DND-41 (cell line): ENCODE measurements around the gene GNPTG.
A peak's percentile ranks its signal among the peaks of the same experiment; 100 is the strongest.

Experiments
- ATAC-seq: fragments of 200-7000 bp; cut with Tn5 transposase; 3 replicates; pipeline ENCODE4 v1.9.1; 2021; ENCODE audit warnings: low read depth; ENCODE audit not compliant: insufficient read depth
- DNase-seq: peaks from one replicate; pipeline ENCODE4 v3.0.0-alpha.2; 2020
- H2AFZ ChIP-seq: 2 replicates; pipeline ENCODE4 v1.6.0; 2012; ENCODE audit warnings: low read depth, low read length
- H3K27ac ChIP-seq: 2 replicates; pipeline ENCODE4 v1.5.1; 2012; ENCODE audit warnings: low read length, inconsistent platforms
- H3K27me3 ChIP-seq: fragments of 200-600 bp; sonication (generic); 2 replicates; pipeline ENCODE4 v1.6.0; 2012; ENCODE audit warnings: low read length, mild to moderate bottlenecking, inconsistent platforms; ENCODE audit not compliant: insufficient read depth, poor library complexity
- H3K36me3 ChIP-seq: 2 replicates; pipeline ENCODE4 v1.5.1; 2012; ENCODE audit warnings: low read length, inconsistent platforms; ENCODE audit not compliant: insufficient read depth
- H3K4me1 ChIP-seq: 2 replicates; pipeline ENCODE4 v1.5.1; 2012; ENCODE audit warnings: mild to moderate bottlenecking, low read length; ENCODE audit not compliant: insufficient read depth
- H3K4me2 ChIP-seq: 2 replicates; pipeline ENCODE4 v1.6.0; 2012; ENCODE audit warnings: mild to moderate bottlenecking, moderate library complexity, low read length, inconsistent platforms; ENCODE audit not compliant: insufficient read depth
- H3K4me3 ChIP-seq, 2 experiments: fragments of 200-600 bp in 1 of 2; shearing (Covaris generic) in 1 of 2; 2 replicates each; pipeline ENCODE4 v1.5.1; 2012 to 2016; ENCODE audit warnings: inconsistent platforms in 2 of 2, low read length in 2 of 2, mild to moderate bottlenecking in 2 of 2, low read depth in 1 of 2, moderate library complexity in 1 of 2
- H3K79me2 ChIP-seq: 2 replicates; pipeline ENCODE4 v1.6.0; 2012; ENCODE audit warnings: low read length, inconsistent platforms; ENCODE audit not compliant: insufficient read depth
- H3K9ac ChIP-seq: 2 replicates; pipeline ENCODE4 v1.6.0; 2012; ENCODE audit warnings: low read depth, mild to moderate bottlenecking, inconsistent platforms, low read length, moderate library complexity
- H3K9me3 ChIP-seq: 2 replicates; pipeline ENCODE4 v1.5.1; 2012; ENCODE audit warnings: low read length, moderate library complexity, mild to moderate bottlenecking, inconsistent platforms; ENCODE audit not compliant: insufficient read depth, severe bottlenecking
- H4K20me1 ChIP-seq: 2 replicates; pipeline ENCODE4 v1.6.0; 2012; ENCODE audit warnings: low read length; ENCODE audit not compliant: insufficient read depth
- CTCF ChIP-seq: IDR thresholded peaks from 2 replicates; pipeline ENCODE4 v1.5.1; 2012; ENCODE audit warnings: borderline replicate concordance, low read length, moderate library complexity, mild to moderate bottlenecking; ENCODE audit not compliant: poor library complexity, severe bottlenecking; ENCODE audit errors: extremely low read depth
- EZH2 ChIP-seq: IDR thresholded peaks from 3 replicates; pipeline ENCODE4 v1.6.1; 2012; ENCODE audit warnings: borderline replicate concordance, low read depth, mild to moderate bottlenecking, moderate library complexity, low read length, inconsistent platforms; ENCODE audit not compliant: severe bottlenecking

Gene GNPTG

GRCh38 chr16:1310832-1311200 lies 40.9 kb upstream of the GNPTG start:
- peaks cover 67% of the 10 kb centered on the region for H3K79me2 ChIP-seq
- peaks cover 60% of the 10 kb centered on the region for H4K20me1 ChIP-seq
- H2AFZ ChIP-seq: no peak overlapping the region
- H3K4me3 ChIP-seq: peak overlapping the region; percentile 61 to 70; a peak in 3 of 4 replicates
- H3K9me3 ChIP-seq: no peaks in the 10 kb centered on the region
- peaks cover 47% of the 10 kb centered on the region for H3K4me1 ChIP-seq
- ATAC-seq (peak; percentile 24; the same call in 1 of the 3 replicates), DNase-seq (peak; percentile 56)
- H3K9ac ChIP-seq: peak overlapping the region; percentile 90
- no peaks in the 10 kb centered on the region for H3K27me3 ChIP-seq
- H3K4me2 ChIP-seq: peak overlapping the region; percentile 85
- H3K36me3 ChIP-seq: peaks cover 58% of the 10 kb centered on the region
- peak overlapping the region; percentile 74 for H3K27ac ChIP-seq
- TF ChIP-seq EZH2 (no peak), CTCF (no peak)

- peak overlapping the region; percentile 61 to 70; a peak in 3 of 4 replicates for H3K4me3 ChIP-seq
- DNase-seq (no peak), ATAC-seq (no peak)
- H3K27ac ChIP-seq: peak overlapping the region; percentile 74
- H2AFZ ChIP-seq: no peak overlapping the region
- peak overlapping the region; percentile 85 for H3K4me2 ChIP-seq
- H3K4me1 ChIP-seq: peaks cover 47% of the 10 kb centered on the region
- peaks cover 65% of the 10 kb centered on the region for H4K20me1 ChIP-seq
- no peak for TF ChIP-seq EZH2
- no peak for TF ChIP-seq CTCF
- H3K9me3 ChIP-seq: no peaks in the 10 kb centered on the region
- H3K27me3 ChIP-seq: no peaks in the 10 kb centered on the region
- peaks cover 72% of the 10 kb centered on the region for H3K79me2 ChIP-seq
- H3K9ac ChIP-seq: peak overlapping the region; percentile 90
- H3K36me3 ChIP-seq: peaks cover 62% of the 10 kb centered on the region
These were observed 40.5 kb upstream of the GNPTG start for GRCh38 chr16:1311212-1311737.

GRCh38 chr16:1311738-1312466 lies 39.8 kb upstream of the GNPTG start:
- Histone ChIP-seq H3K4me1 (peaks cover 47% of the 10 kb centered on the region), H3K27ac (peak overlapping the region; percentile 74), H3K9me3 (no peaks in the 10 kb centered on the region), H3K9ac (peak overlapping the region; percentile 90), H3K79me2 (peaks cover 78% of the 10 kb centered on the region), H3K4me2 (peak overlapping the region; percentile 85), H3K36me3 (peaks cover 68% of the 10 kb centered on the region), H3K27me3 (no peaks in the 10 kb centered on the region), H3K4me3 (peak overlapping the region; percentile 61 to 70; a peak in 3 of 4 replicates), H4K20me1 (peaks cover 71% of the 10 kb centered on the region), H2AFZ (no peak overlapping the region)
- ATAC-seq (no peak), DNase-seq (no peak)
- TF ChIP-seq EZH2 (no peak), CTCF (no peak)
